SK-N-SH treated with all-trans-retinoic acid at 6 μM for 48 hours (cell line): ENCODE measurements around the gene FAM81B.
"Not testable (repeated sequence)": the region's sequence is repeated elsewhere in the genome, so short reads cannot be mapped to it uniquely, and the experiment has no call there.

ENCODE experiments used
- ARNTL ChIP-seq: fragments of 450-650 bp; formaldehyde crosslinking; IDR thresholded peaks from 2 replicates; pipeline ENCODE4 v1.5.0; 2020; ENCODE audit warnings: low read depth, mild to moderate bottlenecking, moderate library complexity, borderline replicate concordance
- CSDC2 ChIP-seq: fragments of 250-450 bp; sonication (Bioruptor Pico); IDR thresholded peaks from 2 replicates; pipeline ENCODE4 v1.5.0; 2020; ENCODE audit warnings: mild to moderate bottlenecking, moderate library complexity
- CSRNP3 ChIP-seq: fragments of 250-450 bp; sonication (Bioruptor Pico); IDR thresholded peaks from 2 replicates; pipeline ENCODE4 v1.5.1; 2021; ENCODE audit warnings: mild to moderate bottlenecking, moderate library complexity
- ESRRG ChIP-seq: fragments of 250-450 bp; sonication (Bioruptor Pico); IDR thresholded peaks from 2 replicates; pipeline ENCODE4 v1.6.1; 2021; ENCODE audit warnings: mild to moderate bottlenecking
- GLIS3 ChIP-seq: fragments of 250-450 bp; sonication (Bioruptor Pico); IDR thresholded peaks from 2 replicates; pipeline ENCODE4 v1.5.0; 2020; ENCODE audit warnings: mild to moderate bottlenecking, moderate library complexity
- OSR1 ChIP-seq: fragments of 250-450 bp; sonication (Bioruptor Pico); IDR thresholded peaks from 2 replicates; pipeline ENCODE4 v1.8.0; 2022; ENCODE audit warnings: moderate library complexity, mild to moderate bottlenecking, inconsistent platforms
- PATZ1 ChIP-seq: fragments of 250-450 bp; sonication (Bioruptor Pico); IDR thresholded peaks from 2 replicates; pipeline ENCODE4 v1.8.0; 2020; ENCODE audit warnings: mild to moderate bottlenecking, moderate library complexity, borderline replicate concordance
- POU6F1 ChIP-seq: fragments of 250-450 bp; sonication (Bioruptor Pico); IDR thresholded peaks from 2 replicates; pipeline ENCODE4 v1.8.0; 2021; ENCODE audit warnings: low read depth, mild to moderate bottlenecking, moderate library complexity, borderline replicate concordance
- RARB ChIP-seq: fragments of 250-450 bp; sonication (Bioruptor Pico); IDR thresholded peaks from 2 replicates; pipeline ENCODE4 v1.8.0; 2021; ENCODE audit warnings: mild to moderate bottlenecking, moderate library complexity
- SNAI2 ChIP-seq: fragments of 250-450 bp; sonication (Bioruptor Pico); IDR thresholded peaks from 2 replicates; pipeline ENCODE4 v1.5.0; 2020; ENCODE audit warnings: mild to moderate bottlenecking, moderate library complexity
- ZC3H10 ChIP-seq: fragments of 250-450 bp; sonication (Bioruptor Pico); IDR thresholded peaks from 2 replicates; pipeline ENCODE4 v1.5.1; 2021; ENCODE audit warnings: mild to moderate bottlenecking, moderate library complexity
- ZFP30 ChIP-seq: fragments of 450-650 bp; formaldehyde crosslinking; IDR thresholded peaks from 2 replicates; pipeline ENCODE4 v1.5.0; 2022; ENCODE audit warnings: mild to moderate bottlenecking, moderate library complexity
- ZNF8 ChIP-seq: fragments of 450-650 bp; formaldehyde crosslinking; IDR thresholded peaks from 2 replicates; pipeline ENCODE4 v1.5.0; 2020; ENCODE audit warnings: mild to moderate bottlenecking, moderate library complexity

GRCh38 chr5:95341444-95341843, 49.7 kb upstream of the FAM81B start:
- not testable (repeated sequence) for TF ChIP-seq RARB; PATZ1 (CRISPR knock-in tag); SNAI2; ZFP30 (CRISPR knock-in tag); ESRRG (CRISPR knock-in tag); CSRNP3 (CRISPR knock-in tag); GLIS3 (CRISPR knock-in tag); POU6F1 (CRISPR knock-in tag); ZNF8; OSR1; CSDC2 (CRISPR knock-in tag); ARNTL; ZC3H10 (CRISPR knock-in tag)
